Tibial nerve (tissue), 4 donors: ENCODE measurements around the gene ANO3. TPM values are rescaled to one million over a fixed set of nuclear protein-coding genes. Genes with fewer than 3 reads are reported as not detected.
"Not testable (repeated sequence)": the region's sequence is repeated elsewhere in the genome, so short reads cannot be mapped to it uniquely, and the experiment has no call there.

Experiments
- DNase-seq, 2 donors: peaks; one replicate each; pipeline ENCODE4 v3.0.0-alpha.2; 2019; ENCODE audit warnings: low spot score in 2 of 2
- H3K27ac ChIP-seq, 4 donors: fragments of 200-600 bp; sonication (generic) in 3 of 4; one replicate each; pipeline ENCODE4 v1.5.1; 2017 to 2019; ENCODE audit warnings: mild to moderate bottlenecking in 1 of 4
- H3K27me3 ChIP-seq, 2 donors: fragments of 200-600 bp; sonication (generic) in 1 of 2; one replicate each; pipeline versions ENCODE4 v1.5.1 to v1.6.0; 2017 to 2019
- H3K36me3 ChIP-seq, 3 donors: fragments of 200-600 bp; sonication (generic); one replicate each; pipeline ENCODE4 v1.5.1; 2018 to 2019
- H3K4me1 ChIP-seq, 4 donors: fragments of 200-600 bp; sonication (generic) in 3 of 4; one replicate each; pipeline ENCODE4 v1.5.1; 2017 to 2019
- H3K4me3 ChIP-seq, 4 donors: fragments of 200-600 bp; sonication (generic) in 3 of 4; one replicate each; pipeline ENCODE4 v1.5.1; 2017 to 2019; ENCODE audit warnings: mild to moderate bottlenecking in 1 of 4, moderate library complexity in 1 of 4
- H3K9me3 ChIP-seq, 4 donors: fragments of 200-600 bp; sonication (generic) in 3 of 4; one replicate each; pipeline ENCODE4 v1.5.1; 2017 to 2019
- CTCF ChIP-seq, 5 experiments: fragments of 200-600 bp in 3 of 5; fragments of 450-650 bp in 2 of 5; sonication (generic) in 3 of 5; IDR thresholded peaks; one replicate each; pipeline ENCODE4 v1.5.1; 2016 to 2019; ENCODE audit warnings: antibody characterized with exemption in 5 of 5, mild to moderate bottlenecking in 3 of 5, moderate library complexity in 2 of 5
- EP300 ChIP-seq, 2 donors: sonication (generic); formaldehyde crosslinking; IDR thresholded peaks; one replicate each; pipeline ENCODE4 v1.6.1; 2017; ENCODE audit warnings: antibody characterized with exemption in 2 of 2, mild to moderate bottlenecking in 1 of 2
- POLR2A ChIP-seq, 2 donors: fragments of 450-650 bp; IDR thresholded peaks; one replicate each; pipeline ENCODE4 v1.6.1; 2017; ENCODE audit warnings: antibody characterized with exemption in 2 of 2, mild to moderate bottlenecking in 2 of 2, moderate library complexity in 2 of 2
- WGBS, 2 donors: methylation state at CpG; one replicate each; pipeline ENCODE4 v1.1.5; 2018; 5-methylcytosine and 5-hydroxymethylcytosine counted together
- total RNA-seq, 4 donors: library from RNA; depleted of rRNA; stranded (reverse); fragments of >200 nt; gene quantifications; one replicate each; pipeline ENCODE4 v1.1.0, GENCODE V29; 2016

Gene ANO3
- total RNA-seq, 4 donors from 2014 or later = 0.42 to 1.7 (median 0.74) TPM

GRCh38 chr11:26580929-26581328, 249.0 kb downstream of the ANO3 start:
- WGBS, 2 donors = 59 to 61% methylated on average over 3 of the region's 3 CpGs
- no peak overlapping the region for H3K27ac ChIP-seq

GRCh38 chr11:26583550-26583949, 251.6 kb downstream of the ANO3 start:
- Histone ChIP-seq H3K4me3 (no peak overlapping the region), H3K27ac (no peak overlapping the region), H3K9me3 (no peaks in the 10 kb centered on the region), H3K27me3 (no peaks in the 10 kb centered on the region), H3K4me1 (no peaks in the 10 kb centered on the region), H3K36me3 (no peaks in the 10 kb centered on the region)
- no peak for DNase-seq
- TF ChIP-seq CTCF (IDR thresholded peaks at IDR 0.05) (no peak), POLR2A (IDR thresholded peaks at IDR 0.05) (no peak), EP300 (IDR thresholded peaks at IDR 0.05) (no peak)
- WGBS, 2 donors = 73 to 75% methylated on average over 3 of the region's 3 CpGs

More at GRCh38 chr11:26580929-26581328, 249.0 kb downstream of the ANO3 start:
- no peak for DNase-seq
- no peaks in the 10 kb centered on the region for H3K9me3 ChIP-seq
- H3K36me3 ChIP-seq = no peaks in the 10 kb centered on the region
- H3K4me3 ChIP-seq = no peak overlapping the region
- TF ChIP-seq EP300 (IDR thresholded peaks at IDR 0.05) (no peak), CTCF (IDR thresholded peaks at IDR 0.05) (no peak), POLR2A (IDR thresholded peaks at IDR 0.05) (no peak)
- H3K27me3 ChIP-seq = no peaks in the 10 kb centered on the region
- no peaks in the 10 kb centered on the region for H3K4me1 ChIP-seq

- Histone ChIP-seq H3K27ac (no peak overlapping the region), H3K4me1 (no peaks in the 10 kb centered on the region), H3K27me3 (no peaks in the 10 kb centered on the region), H3K36me3 (no peaks in the 10 kb centered on the region), H3K4me3 (no peak overlapping the region), H3K9me3 (no peaks in the 10 kb centered on the region)
- TF ChIP-seq POLR2A (IDR thresholded peaks at IDR 0.05) (no peak), EP300 (IDR thresholded peaks at IDR 0.05) (no peak), CTCF (IDR thresholded peaks at IDR 0.05) (no peak)
- DNase-seq = no peak
Measured at GRCh38 chr11:26584818-26585217, 252.9 kb downstream of the ANO3 start.

- 71 to 89% methylated on average over 2 of the region's 2 CpGs for WGBS, 2 donors
Measured at GRCh38 chr11:26587073-26587472, 255.1 kb downstream of the ANO3 start.

GRCh38 chr11:26593691-26594090, 261.8 kb downstream of the ANO3 start:
- 83% methylated on average over 11 of the region's 11 CpGs for WGBS, 2 donors
- Histone ChIP-seq H3K36me3 (no peaks in the 10 kb centered on the region), H3K27ac (no peak overlapping the region), H3K4me1 (no peaks in the 10 kb centered on the region), H3K9me3 (no peaks in the 10 kb centered on the region), H3K4me3 (no peak overlapping the region), H3K27me3 (no peaks in the 10 kb centered on the region)
- TF ChIP-seq EP300 (IDR thresholded peaks at IDR 0.05) (no peak), POLR2A (IDR thresholded peaks at IDR 0.05) (no peak), CTCF (IDR thresholded peaks at IDR 0.05) (no peak)
- DNase-seq = no peak

More at GRCh38 chr11:26587073-26587472, 255.1 kb downstream of the ANO3 start:
- DNase-seq = no peak
- no peak for TF ChIP-seq EP300 (IDR thresholded peaks at IDR 0.05)
- TF ChIP-seq CTCF (IDR thresholded peaks at IDR 0.05) = no peak
- TF ChIP-seq POLR2A (IDR thresholded peaks at IDR 0.05) = no peak
- Histone ChIP-seq H3K36me3 (no peaks in the 10 kb centered on the region), H3K9me3 (no peaks in the 10 kb centered on the region), H3K27ac (no peak overlapping the region), H3K27me3 (no peaks in the 10 kb centered on the region), H3K4me1 (no peaks in the 10 kb centered on the region), H3K4me3 (no peak overlapping the region)

GRCh38 chr11:26595207-26595865, 263.4 kb downstream of the ANO3 start:
- H3K4me3 ChIP-seq, DNase-seq, H3K9me3 ChIP-seq, H3K4me1 ChIP-seq, H3K36me3 ChIP-seq, H3K27me3 ChIP-seq, H3K27ac ChIP-seq: not testable (repeated sequence)
- WGBS, 2 donors = 58 to 64% methylated on average over 7 of the region's 7 CpGs

GRCh38 chr11:26597049-26597689, 265.2 kb downstream of the ANO3 start:
- DNase-seq, H3K9me3 ChIP-seq, H3K36me3 ChIP-seq, H3K4me1 ChIP-seq, H3K4me3 ChIP-seq, H3K27ac ChIP-seq, H3K27me3 ChIP-seq: not testable (repeated sequence)
- 93 to 94% methylated on average over 20 of the region's 20 CpGs for WGBS, 2 donors
